Mammary epithelial cell (primary cell): Measurements from ENCODE around the gene CTNNB1.

Source experiments
- CTCF ChIP-seq, 2 donors: IDR thresholded peaks in 1 of 2; conservative IDR thresholded peaks in 1 of 2; 2 replicates each; pipeline ENCODE4 v1.5.1; 2011 to 2012; ENCODE audit warnings: inconsistent platforms in 2 of 2, low read length in 2 of 2, mild to moderate bottlenecking in 2 of 2, control low read depth in 1 of 2, low read depth in 1 of 2; ENCODE audit not compliant: insufficient read depth in 1 of 2; ENCODE audit errors: extremely low read depth in 1 of 2
- EZH2 ChIP-seq: IDR thresholded peaks from 2 replicates; pipeline ENCODE4 v1.6.1; 2012; ENCODE audit warnings: low read length, inconsistent platforms, borderline replicate concordance

GRCh38 chr3:41236228-41236627, 36.9 kb downstream of the CTNNB1 start:
- TF ChIP-seq CTCF (conservative IDR thresholded peaks at IDR 0.05 in 1 of 2, IDR thresholded peaks at IDR 0.05 in 1 of 2; ENCODE audit: extremely low read depth in 1 of 2, insufficient read depth in 1 of 2, low read depth in 1 of 2, low read length in 2 of 2), result no peak
- TF ChIP-seq EZH2, result no peak
